NB4 (cell line): ENCODE measurements around the gene TMEM164.

ENCODE experiments used
- DNase-seq: peaks from one replicate; pipeline ENCODE4 v3.0.0; 2010; ENCODE audit warnings: low read depth
- H3K4me3 ChIP-seq: one replicate; pipeline ENCODE4 v1.5.1; 2011; ENCODE audit warnings: mild to moderate bottlenecking, low read depth, low read length, moderate library complexity
- CTCF ChIP-seq: IDR thresholded peaks from one replicate; pipeline ENCODE4 v1.5.1; 2012; ENCODE audit warnings: low read depth, low read length
- MAX ChIP-seq: IDR thresholded peaks from 2 replicates; pipeline ENCODE4 v1.6.1; 2011; ENCODE audit warnings: low read depth, low read length
- MYC ChIP-seq: IDR thresholded peaks from 2 replicates; pipeline ENCODE4 v1.6.1; 2011; ENCODE audit warnings: low read depth, low read length
- POLR2A ChIP-seq: IDR thresholded peaks from 2 replicates; pipeline ENCODE4 v1.6.1; 2011; ENCODE audit warnings: mild to moderate bottlenecking; ENCODE audit not compliant: insufficient read length; ENCODE audit errors: extremely low read depth

Gene TMEM164

GRCh38 chrX:110136136-110136535, 133.2 kb downstream of the TMEM164 start:
- no peak for TF ChIP-seq POLR2A
- no peak overlapping the region for H3K4me3 ChIP-seq

GRCh38 chrX:110138557-110138956, 135.6 kb downstream of the TMEM164 start:
- no peak for TF ChIP-seq CTCF
- no peak for TF ChIP-seq MAX
- no peak for TF ChIP-seq POLR2A
- TF ChIP-seq MYC, result no peak
- no peak overlapping the region for H3K4me3 ChIP-seq
- DNase-seq, result no peak

More at GRCh38 chrX:110136136-110136535, 133.2 kb downstream of the TMEM164 start:
- DNase-seq, result no peak

- DNase-seq, result no peak
- H3K4me3 ChIP-seq, result no peak overlapping the region
- no peak for TF ChIP-seq MYC
- TF ChIP-seq CTCF, result no peak
- no peak for TF ChIP-seq MAX
- no peak for TF ChIP-seq POLR2A
These were observed 136.3 kb downstream of the TMEM164 start for GRCh38 chrX:110139172-110139571.

- no peak for DNase-seq
- no peak overlapping the region for H3K4me3 ChIP-seq
- TF ChIP-seq CTCF (no peak), POLR2A (no peak), MAX (no peak), MYC (no peak)
These were observed 139.2 kb downstream of the TMEM164 start for GRCh38 chrX:110142096-110142495.

GRCh38 chrX:110143454-110144210, 140.7 kb downstream of the TMEM164 start:
- DNase-seq, result no peak
- TF ChIP-seq MAX (no peak), CTCF (no peak), MYC (no peak), POLR2A (no peak)
- H3K4me3 ChIP-seq, result no peak overlapping the region

- no peak for TF ChIP-seq POLR2A
- no peak for TF ChIP-seq MYC
- no peak for TF ChIP-seq CTCF
- TF ChIP-seq MAX, result no peak
- H3K4me3 ChIP-seq, result no peak overlapping the region
- DNase-seq, result no peak
These were observed 142.4 kb downstream of the TMEM164 start for GRCh38 chrX:110145311-110145710.
